Mononuclear cell (primary cell): Measurements from ENCODE around the gene MVB12A. TPM values are rescaled to one million over a fixed set of nuclear protein-coding genes. Genes with fewer than 3 reads are reported as not detected.
A peak's percentile ranks its signal among the peaks of the same experiment; 100 is the strongest.

Experiments
- H3K27me3 ChIP-seq: 2 replicates; pipeline ENCODE4 v1.6.0; 2011; ENCODE audit warnings: low read length, control low read depth; ENCODE audit not compliant: insufficient read depth
- H3K4me1 ChIP-seq: 2 replicates; pipeline ENCODE4 v1.5.1; 2011; ENCODE audit warnings: mild to moderate bottlenecking, low read length, control low read depth; ENCODE audit not compliant: insufficient read depth
- H3K4me3 ChIP-seq: 2 replicates; pipeline ENCODE4 v1.5.1; 2011; ENCODE audit warnings: mild to moderate bottlenecking, low read length, moderate library complexity
- H3K9me3 ChIP-seq: 2 replicates; pipeline ENCODE4 v1.5.1; 2011; ENCODE audit warnings: low read depth, mild to moderate bottlenecking, control low read depth, low read length
- total RNA-seq: library from RNA; depleted of rRNA; stranded (reverse); fragments of >200 nt; gene quantifications from one replicate; pipeline ENCODE4 v1.2.3, GENCODE V29; 2012

Gene MVB12A
- total RNA-seq, 1 donor = 13.1 TPM

- H3K4me1 ChIP-seq = peaks cover 52% of the 10 kb centered on the region
- no peaks in the 10 kb centered on the region for H3K9me3 ChIP-seq
- H3K4me3 ChIP-seq = peak overlapping the region; percentile 46
- no peaks in the 10 kb centered on the region for H3K27me3 ChIP-seq
Observed at GRCh38 chr19:17469092-17469480, 49.2 kb downstream of the MVB12A start.

GRCh38 chr19:17469481-17470067 lies 49.7 kb downstream of the MVB12A start:
- Histone ChIP-seq H3K27me3 (no peaks in the 10 kb centered on the region), H3K4me1 (peaks cover 52% of the 10 kb centered on the region), H3K4me3 (peak overlapping the region; percentile 46), H3K9me3 (no peaks in the 10 kb centered on the region)

- Histone ChIP-seq H3K27me3 (no peaks in the 10 kb centered on the region), H3K9me3 (no peaks in the 10 kb centered on the region), H3K4me3 (peak within 1 kb of the TSS; percentile 46), H3K4me1 (peaks cover 57% of the 10 kb centered on the region)
Observed at GRCh38 chr19:17470068-17470841, 50.4 kb downstream of the MVB12A start, which contains the start of gene SLC27A1. Gene SLC27A1, plus strand, starts transcription at chr19:17470524. Its CDS starts 17 bp downstream, at chr19:17470541.

- Histone ChIP-seq H3K4me3 (no peak overlapping the region), H3K27me3 (no peaks in the 10 kb centered on the region), H3K4me1 (peaks cover 66% of the 10 kb centered on the region), H3K9me3 (no peaks in the 10 kb centered on the region)
Observed at GRCh38 chr19:17471410-17472125, 51.7 kb downstream of the MVB12A start.

- Histone ChIP-seq H3K9me3 (no peaks in the 10 kb centered on the region), H3K4me3 (no peak overlapping the region), H3K27me3 (no peaks in the 10 kb centered on the region), H3K4me1 (peaks cover 61% of the 10 kb centered on the region)
Observed at GRCh38 chr19:17473041-17473440, 53.2 kb downstream of the MVB12A start.

Other genes with a start within 250 kb of the MVB12A start
- gene USE1, start 204.7 kb upstream of the MVB12A start, total RNA-seq = 8.6 TPM
- gene OCEL1, start 193.8 kb upstream of the MVB12A start, total RNA-seq = 2.1 TPM
- gene NR2F6, start 174.1 kb upstream of the MVB12A start, total RNA-seq = 2.1 TPM
- under 0.01 TPM for gene USHBP1, start 155.3 kb upstream of the MVB12A start, total RNA-seq
- 27.3 TPM for gene BABAM1, start 152.6 kb upstream of the MVB12A start, total RNA-seq
- 0.94 TPM for gene ANKLE1, start 138.1 kb upstream of the MVB12A start, total RNA-seq
- 4.9 TPM for gene ABHD8, start 116.6 kb upstream of the MVB12A start, total RNA-seq
- gene MRPL34, start 114.2 kb upstream of the MVB12A start, total RNA-seq = 22.8 TPM
- 13.7 TPM for gene DDA1, start 110.5 kb upstream of the MVB12A start, total RNA-seq
- gene ANO8, start 85.2 kb upstream of the MVB12A start, total RNA-seq = 5.5 TPM
- gene GTPBP3, start 82.5 kb upstream of the MVB12A start, total RNA-seq = 11.3 TPM
- 0.63 TPM for gene PLVAP, start 42.7 kb upstream of the MVB12A start, total RNA-seq
- 0.42 TPM for gene CCDC194, start 25.9 kb upstream of the MVB12A start, total RNA-seq
- gene BST2, start 14.4 kb upstream of the MVB12A start, total RNA-seq = 25.1 TPM
- gene TMEM221, start 28.6 kb downstream of the MVB12A start, total RNA-seq = not detected
- gene NXNL1, start 40.9 kb downstream of the MVB12A start, total RNA-seq = not detected
- gene SLC27A1, start 50.5 kb downstream of the MVB12A start, total RNA-seq = 5.8 TPM
- 43.0 TPM for gene PGLS, start 91.6 kb downstream of the MVB12A start, total RNA-seq
- 25.3 TPM for gene COLGALT1, start 135.6 kb downstream of the MVB12A start, total RNA-seq